ENCODE results near the gene CYP4F3.
"Not testable (repeated sequence)": the region's sequence is repeated elsewhere in the genome, so short reads cannot be mapped to it uniquely, and the experiment has no call there.

Gene CYP4F3, protein sequence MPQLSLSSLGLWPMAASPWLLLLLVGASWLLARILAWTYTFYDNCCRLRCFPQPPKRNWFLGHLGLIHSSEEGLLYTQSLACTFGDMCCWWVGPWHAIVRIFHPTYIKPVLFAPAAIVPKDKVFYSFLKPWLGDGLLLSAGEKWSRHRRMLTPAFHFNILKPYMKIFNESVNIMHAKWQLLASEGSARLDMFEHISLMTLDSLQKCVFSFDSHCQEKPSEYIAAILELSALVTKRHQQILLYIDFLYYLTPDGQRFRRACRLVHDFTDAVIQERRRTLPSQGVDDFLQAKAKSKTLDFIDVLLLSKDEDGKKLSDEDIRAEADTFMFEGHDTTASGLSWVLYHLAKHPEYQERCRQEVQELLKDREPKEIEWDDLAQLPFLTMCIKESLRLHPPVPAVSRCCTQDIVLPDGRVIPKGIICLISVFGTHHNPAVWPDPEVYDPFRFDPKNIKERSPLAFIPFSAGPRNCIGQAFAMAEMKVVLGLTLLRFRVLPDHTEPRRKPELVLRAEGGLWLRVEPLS

GRCh38 chr19:15640294-15640903, at the start of gene CYP4F3:
TSS of gene CYP4F3 (plus strand) at chr19:15640897. CDS start at chr19:15641416, 519 bp downstream.
- no peak for DNase-seq

DNA sequence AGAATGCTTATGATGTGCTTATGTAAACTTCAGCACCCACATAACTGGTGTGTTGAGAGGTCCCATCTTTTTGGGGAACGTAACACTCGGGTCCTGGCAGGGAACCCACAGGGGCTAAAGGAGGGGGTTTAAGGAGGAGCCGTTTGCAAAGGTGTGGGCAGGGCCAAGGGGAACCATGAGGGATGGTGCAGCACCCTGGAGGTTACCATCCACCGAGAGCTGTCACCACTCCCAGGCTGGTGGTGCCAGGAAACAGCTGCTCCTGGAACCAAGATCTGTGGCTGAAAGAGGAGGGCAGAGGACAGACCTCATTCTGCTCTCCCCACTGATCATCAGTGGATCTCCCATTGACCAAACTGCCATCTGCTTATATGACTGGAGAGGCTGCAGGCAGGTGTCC, 48.9 kb upstream of the CYP4F3 start:
- DNase-seq: no peak

DNA sequence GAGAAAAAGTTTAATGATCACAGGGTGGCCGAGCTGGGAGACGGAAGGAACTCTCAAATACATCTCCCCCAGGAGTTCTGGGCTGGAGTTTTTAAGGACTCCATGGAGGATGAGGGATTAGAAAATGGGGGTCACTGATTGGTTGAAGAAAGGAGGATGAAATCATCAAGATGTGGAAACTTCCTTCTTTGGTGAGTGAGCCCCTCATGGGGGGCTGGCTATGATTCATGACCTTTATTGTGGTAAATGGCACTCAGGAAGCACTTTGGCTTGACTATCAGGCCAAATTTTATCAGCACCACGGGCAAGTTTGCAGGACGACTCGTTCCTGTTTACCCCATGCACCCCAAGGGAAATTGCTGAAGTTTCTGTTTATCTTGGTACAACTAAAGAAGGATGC, 48.2 kb upstream of the CYP4F3 start:
- DNase-seq: not testable (repeated sequence)

GRCh38 chr19:15593766-15594165, 46.9 kb upstream of the CYP4F3 start:
- not testable (repeated sequence) for DNase-seq

DNA sequence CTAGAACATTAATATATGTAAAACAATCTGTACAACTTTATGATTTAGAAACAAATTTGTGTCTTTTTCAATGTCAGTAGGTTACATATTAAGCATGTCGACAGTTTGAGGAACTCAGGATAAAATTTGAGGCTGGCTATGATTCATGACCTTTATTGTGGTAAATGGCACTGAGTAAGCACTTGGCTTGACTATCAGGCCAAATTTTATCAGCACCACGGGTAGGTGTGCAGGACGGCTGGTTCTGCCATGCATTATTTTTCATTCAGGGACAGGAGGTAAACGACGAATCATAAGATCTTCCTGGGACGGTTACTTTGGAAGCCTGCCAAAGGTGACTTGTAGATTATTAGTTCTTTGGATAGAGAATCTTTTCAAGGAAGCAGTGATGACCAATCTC, 45.6 kb upstream of the CYP4F3 start:
- DNase-seq: no peak

- DNase-seq: not testable (repeated sequence)
Measured at GRCh38 chr19:15607978-15608925, 32.4 kb upstream of the CYP4F3 start.

GRCh38 chr19:15609261-15609660, 31.4 kb upstream of the CYP4F3 start:
- no peak for DNase-seq

DNA sequence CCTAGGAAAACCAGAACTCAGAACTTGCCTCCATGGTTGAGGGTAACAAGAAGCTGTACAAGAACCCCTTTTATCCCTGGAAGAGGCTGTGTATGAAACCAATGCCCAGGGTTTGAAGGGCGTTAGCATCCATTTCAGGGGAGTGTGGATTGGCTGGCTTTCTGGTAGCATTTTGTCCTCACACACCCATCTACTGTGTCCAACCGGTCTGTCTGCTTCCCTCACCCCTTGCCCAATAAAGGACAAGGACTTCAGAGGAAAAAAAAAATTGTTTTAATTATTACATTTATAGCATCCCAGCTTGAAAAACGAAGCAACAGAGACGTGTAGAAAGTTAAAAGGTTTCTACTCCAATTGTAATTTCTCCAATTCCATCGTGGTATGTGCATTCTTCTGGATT, 28.4 kb upstream of the CYP4F3 start:
- DNase-seq: no peak

- no peak for DNase-seq
Measured at GRCh38 chr19:15613338-15613737, 27.4 kb upstream of the CYP4F3 start.

DNA sequence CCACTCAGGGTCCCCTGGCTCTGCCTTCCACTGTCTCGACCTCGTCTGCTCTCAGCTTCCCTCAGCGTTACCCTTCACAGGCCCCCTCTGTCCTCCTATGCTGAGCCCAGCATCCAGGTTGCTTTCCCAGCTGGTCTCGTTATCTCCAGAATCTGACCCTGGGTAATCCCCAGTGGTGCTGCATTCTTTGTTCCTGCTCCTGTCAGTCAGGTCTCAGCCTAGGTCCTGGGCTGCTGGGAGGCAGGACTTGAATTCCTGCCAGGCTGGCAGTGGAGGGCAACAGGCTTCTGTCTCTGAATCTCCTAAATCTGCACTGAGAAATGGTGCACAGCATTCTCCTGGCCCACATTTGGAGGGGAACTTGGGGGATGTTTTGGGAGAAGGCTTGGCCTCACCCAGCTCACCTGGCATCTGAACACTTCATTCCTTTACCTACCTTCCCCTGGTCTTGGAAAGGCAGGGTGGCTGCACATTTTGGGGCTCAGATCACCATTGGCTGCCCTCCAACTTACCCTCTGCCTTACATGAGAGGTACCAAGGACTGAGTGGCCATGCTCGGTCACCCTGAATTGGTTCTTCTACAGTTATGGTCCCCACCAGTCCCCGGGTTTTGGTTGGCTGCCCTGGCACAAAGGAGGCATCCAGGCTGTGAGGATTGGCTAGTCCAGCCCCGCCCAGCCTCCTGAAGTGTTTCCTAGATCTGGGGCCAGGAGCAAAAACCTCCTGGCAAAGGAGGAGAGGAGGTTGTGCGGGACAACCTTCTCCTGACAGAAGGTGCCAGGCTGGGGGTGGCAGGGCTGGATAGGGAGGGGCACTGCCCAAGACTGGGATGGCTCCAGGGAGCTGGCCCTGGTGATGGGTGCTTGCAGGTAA, 26.0 kb upstream of the CYP4F3 start, which contains the start of gene CYP4F8:
Gene CYP4F8, plus strand, starts transcription at position 712 of the 873 bp plus-strand sequence. CDS start 399 bp downstream, outside the sequence.
- DNase-seq: no peak

GRCh38 chr19:15615526-15615925, 25.2 kb upstream of the CYP4F3 start:
- no peak for DNase-seq

DNA sequence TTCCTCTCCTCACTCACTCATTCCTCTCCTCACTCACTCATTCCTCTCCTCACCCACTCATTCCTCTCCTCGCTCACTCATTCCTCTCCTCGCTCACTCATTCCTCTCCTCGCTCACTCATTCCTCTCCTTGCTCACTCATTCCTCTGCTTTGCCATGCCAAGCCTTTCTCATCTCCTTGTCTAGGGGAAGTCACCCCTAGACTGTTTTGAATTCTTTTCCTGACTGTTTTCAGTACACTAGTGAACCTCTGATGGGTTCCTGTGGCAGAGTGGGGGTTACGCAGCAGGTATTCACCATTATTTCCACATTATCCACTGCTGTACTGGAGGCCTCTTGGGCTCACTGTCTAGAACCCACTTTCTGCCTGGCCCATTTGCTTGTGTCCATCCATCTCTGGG, 24.5 kb upstream of the CYP4F3 start:
- no peak for DNase-seq

DNA sequence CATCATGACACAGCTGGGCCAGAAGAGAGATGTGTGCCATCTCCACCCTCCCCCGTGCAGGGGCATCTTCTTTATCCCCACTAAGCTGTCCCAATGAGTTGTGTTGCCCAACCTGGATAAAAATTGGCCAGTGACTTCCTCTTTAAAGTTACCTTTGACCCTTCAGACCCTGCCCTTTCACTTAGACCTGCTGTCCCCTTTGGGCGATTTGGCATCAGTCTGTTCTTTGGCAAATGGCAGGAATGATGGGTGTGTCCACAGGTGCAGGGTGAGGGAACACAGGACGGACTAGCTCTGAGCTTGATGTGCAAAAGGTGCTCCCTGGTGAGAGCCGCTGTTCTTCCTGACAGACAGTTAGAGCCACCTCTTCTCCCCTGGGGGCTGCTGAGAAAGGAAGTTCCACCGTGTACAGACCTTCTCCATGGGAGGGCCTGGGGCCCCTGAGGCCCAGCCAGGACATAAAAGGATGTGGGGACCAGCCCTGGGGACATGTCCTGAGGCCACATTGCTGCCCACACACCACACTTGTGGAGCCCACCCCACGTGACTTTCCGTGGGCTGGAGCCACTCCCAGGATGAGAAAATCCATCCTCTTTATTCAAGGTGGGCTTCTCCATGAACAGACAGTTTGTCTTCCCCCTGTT, 23.9 kb upstream of the CYP4F3 start:
- no peak for DNase-seq

- DNase-seq: no peak
Measured at GRCh38 chr19:15618321-15618720, 22.4 kb upstream of the CYP4F3 start.

DNA sequence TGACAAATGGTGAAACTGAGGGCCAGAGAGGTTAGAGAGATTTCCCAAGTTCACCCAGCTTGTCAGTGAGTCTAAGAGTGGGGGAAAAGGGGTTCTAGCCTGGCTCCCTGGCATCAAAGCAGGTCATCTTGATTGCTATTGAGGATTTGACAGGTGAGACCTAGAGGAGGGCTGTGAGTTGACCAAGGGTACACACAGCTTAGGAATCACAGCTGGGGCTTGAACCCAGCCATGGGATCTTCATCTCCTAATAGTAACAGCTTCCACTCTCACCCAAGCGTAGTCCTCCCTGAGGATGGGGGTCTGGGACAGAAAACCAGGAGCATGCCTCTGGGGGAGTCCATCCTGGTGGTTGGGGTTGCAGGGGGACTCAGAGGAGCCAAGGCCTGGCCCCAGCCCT, 18.9 kb upstream of the CYP4F3 start:
- DNase-seq: no peak

DNA sequence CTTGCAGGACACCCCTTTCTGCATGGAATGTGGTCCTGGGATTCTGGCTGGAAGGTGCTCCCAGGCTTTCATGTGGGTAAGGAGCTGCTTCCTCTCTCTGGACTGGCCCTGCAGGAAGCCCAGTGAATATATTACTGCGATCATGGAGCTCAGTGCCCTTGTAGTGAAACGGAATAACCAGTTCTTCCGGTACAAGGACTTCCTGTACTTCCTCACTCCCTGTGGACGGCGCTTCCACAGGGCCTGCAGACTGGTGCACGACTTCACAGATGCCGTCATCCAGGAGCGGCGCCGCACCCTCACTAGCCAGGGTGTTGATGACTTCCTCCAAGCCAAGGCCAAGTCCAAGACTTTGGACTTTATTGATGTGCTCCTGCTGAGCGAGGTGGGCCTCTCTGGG, 17.7 kb upstream of the CYP4F3 start:
- DNase-seq: no peak

GRCh38 chr19:15623711-15624318, 16.9 kb upstream of the CYP4F3 start:
- DNase-seq: no peak

DNA sequence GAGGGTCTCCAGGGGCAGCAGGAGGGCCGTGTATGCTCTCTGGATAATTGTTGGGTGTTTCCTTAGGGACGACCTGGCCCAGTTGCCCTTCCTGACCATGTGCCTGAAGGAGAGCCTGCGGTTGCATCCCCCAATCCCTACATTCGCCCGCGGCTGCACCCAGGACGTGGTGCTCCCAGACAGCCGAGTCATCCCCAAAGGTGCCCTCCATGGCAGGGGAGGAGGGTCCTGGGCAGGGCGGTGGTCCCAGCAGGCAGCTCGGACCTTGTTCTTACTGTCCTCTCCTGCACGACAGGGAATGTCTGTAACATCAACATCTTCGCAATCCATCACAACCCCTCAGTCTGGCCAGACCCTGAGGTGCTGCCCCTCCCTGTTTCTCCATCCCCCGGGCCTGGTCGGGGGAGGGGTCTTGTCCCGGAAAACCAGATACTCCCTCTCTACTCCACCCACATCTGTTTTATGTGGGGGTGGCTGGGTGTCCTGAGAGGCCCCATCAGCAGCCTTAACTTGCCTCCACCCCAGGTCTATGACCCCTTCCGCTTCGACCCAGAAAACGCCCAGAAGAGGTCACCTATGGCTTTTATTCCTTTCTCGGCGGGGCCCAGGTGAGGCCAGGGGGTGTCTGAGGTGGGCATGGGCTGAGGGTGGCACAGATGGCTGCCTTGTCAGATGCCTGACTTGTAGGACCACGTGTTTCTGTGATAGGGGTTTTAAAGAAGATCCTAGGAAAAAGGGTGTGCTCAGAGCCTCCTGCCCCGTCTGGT, 12.3 kb upstream of the CYP4F3 start:
- DNase-seq: no peak

DNA sequence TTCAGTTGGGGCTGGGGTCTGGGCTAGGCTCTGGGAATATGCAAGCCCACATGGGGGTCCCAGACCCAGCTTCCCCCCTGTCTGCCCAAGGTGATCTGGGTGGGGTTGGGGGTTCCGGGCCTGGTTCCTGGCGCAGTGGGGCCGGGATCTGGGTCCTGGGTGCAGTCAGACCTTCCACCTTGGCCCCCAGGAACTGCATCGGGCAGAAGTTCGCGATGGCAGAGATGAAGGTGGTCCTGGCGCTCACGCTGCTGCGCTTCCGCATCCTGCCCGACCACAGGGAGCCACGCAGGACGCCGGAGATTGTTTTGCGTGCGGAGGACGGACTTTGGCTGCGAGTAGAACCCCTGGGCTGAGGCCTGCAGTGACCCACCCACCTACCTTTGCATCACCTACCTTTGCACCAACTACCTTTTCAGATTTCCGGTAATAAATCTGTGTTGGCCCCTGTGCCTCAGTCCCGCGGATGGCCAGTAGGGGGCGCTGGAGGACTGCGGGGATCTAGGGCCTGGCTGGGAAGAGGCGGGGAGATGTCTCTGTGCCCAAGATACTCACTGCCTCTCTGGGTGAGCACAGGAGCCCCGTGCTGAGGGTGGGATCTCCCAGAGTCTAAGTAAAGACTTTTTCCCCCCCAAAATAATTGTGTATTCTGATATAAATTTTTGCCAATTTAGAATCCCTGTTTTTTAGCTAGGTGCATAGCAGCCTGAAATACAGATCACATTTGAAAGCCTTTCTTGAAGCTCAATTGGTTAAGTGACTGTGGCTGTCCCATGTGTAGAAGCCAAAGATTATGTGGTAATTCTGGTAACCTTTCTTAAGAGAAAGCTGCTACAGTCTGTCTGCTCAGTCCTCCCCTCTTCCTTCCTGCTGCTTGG, 11.5 kb upstream of the CYP4F3 start:
- peak; percentile 87 to 91 for DNase-seq
